Nephron (organoid): ENCODE results near the gene MCEMP1.
"Not testable (repeated sequence)": the region's sequence is repeated elsewhere in the genome, so short reads cannot be mapped to it uniquely, and the experiment has no call there.

Experiments
- H3K27ac Mint-ChIP-seq, 3 experiments: 2 replicates each; pipeline ENCODE4 v1.8.0; 2020; ENCODE audit warnings: mixed read lengths in 3 of 3, mild to moderate bottlenecking in 2 of 3, moderate library complexity in 1 of 3
- H3K27me3 Mint-ChIP-seq: 2 replicates; pipeline ENCODE4 v1.8.0; 2021; ENCODE audit warnings: low read depth, mild to moderate bottlenecking, moderate library complexity, mixed read lengths
- H3K36me3 Mint-ChIP-seq: 2 replicates; pipeline ENCODE4 v1.8.0; 2020; ENCODE audit warnings: low read depth, mixed read lengths
- H3K4me1 Mint-ChIP-seq: 2 replicates; pipeline ENCODE4 v1.8.0; 2020; ENCODE audit warnings: mixed read lengths
- H3K4me3 Mint-ChIP-seq, 3 experiments: 2 replicates each; pipeline ENCODE4 v1.8.0; 2020; ENCODE audit warnings: mild to moderate bottlenecking in 3 of 3, mixed read lengths in 3 of 3, moderate library complexity in 2 of 3
- H3K9me3 Mint-ChIP-seq: 2 replicates; pipeline ENCODE4 v1.8.0; 2020; ENCODE audit warnings: mixed read lengths
- TF ChIP-seq, protein P1 (sequence below), 3 experiments: fragments of 200-600 bp; sonication (generic); IDR thresholded peaks; one replicate each; pipeline ENCODE4 v1.5.0; 2021; ENCODE audit warnings: antibody characterized with exemption in 3 of 3; ENCODE audit not compliant: unreplicated experiment in 3 of 3

MCEMP1 gene

DNA sequence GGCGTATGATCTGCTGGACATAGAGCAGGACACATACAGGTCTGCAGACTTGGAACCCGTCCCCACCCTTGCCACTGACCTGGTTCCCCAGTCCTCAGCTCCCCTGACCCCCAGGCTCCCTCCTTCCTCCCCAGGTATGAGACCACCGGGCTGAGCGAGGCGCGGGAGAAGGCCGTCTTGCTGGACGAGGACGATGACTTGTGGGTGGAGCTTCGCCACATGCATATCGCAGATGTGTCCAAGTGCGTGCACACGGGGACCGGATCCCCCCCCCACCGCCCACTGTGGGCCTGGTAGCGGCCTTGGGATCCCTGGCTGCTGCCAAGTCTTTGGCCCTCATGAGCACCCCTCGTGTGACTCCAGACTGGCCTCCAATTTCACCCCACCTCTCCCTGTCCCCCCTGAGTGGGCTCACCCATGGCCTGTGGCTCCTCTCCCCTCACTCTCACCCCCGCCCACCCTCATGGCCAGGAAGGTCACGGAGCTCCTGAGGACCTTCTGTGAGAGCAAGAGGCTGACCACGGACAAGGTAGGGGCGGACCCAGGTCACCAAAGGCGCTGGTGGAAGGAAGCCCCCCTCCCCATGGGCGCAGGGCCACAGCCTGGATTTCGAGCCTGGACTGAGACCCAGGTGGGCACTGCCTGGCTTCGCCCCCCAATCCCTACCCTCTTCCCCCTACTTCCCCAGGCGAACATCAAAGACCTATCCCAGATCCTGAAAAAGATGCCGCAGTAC is 34.4 kb upstream of the MCEMP1 start:
- H3K27ac Mint-ChIP-seq = no peak overlapping the region
- TF ChIP-seq, protein P1, sequence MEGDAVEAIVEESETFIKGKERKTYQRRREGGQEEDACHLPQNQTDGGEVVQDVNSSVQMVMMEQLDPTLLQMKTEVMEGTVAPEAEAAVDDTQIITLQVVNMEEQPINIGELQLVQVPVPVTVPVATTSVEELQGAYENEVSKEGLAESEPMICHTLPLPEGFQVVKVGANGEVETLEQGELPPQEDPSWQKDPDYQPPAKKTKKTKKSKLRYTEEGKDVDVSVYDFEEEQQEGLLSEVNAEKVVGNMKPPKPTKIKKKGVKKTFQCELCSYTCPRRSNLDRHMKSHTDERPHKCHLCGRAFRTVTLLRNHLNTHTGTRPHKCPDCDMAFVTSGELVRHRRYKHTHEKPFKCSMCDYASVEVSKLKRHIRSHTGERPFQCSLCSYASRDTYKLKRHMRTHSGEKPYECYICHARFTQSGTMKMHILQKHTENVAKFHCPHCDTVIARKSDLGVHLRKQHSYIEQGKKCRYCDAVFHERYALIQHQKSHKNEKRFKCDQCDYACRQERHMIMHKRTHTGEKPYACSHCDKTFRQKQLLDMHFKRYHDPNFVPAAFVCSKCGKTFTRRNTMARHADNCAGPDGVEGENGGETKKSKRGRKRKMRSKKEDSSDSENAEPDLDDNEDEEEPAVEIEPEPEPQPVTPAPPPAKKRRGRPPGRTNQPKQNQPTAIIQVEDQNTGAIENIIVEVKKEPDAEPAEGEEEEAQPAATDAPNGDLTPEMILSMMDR (IDR thresholded peaks at IDR 0.05; ENCODE audit: unreplicated experiment in 3 of 3) = no peak
- peaks cover 12% of the 10 kb centered on the region for H3K27me3 Mint-ChIP-seq
- no peak overlapping the region for H3K4me3 Mint-ChIP-seq
- H3K4me1 Mint-ChIP-seq = no peaks in the 10 kb centered on the region
- H3K9me3 Mint-ChIP-seq = no peaks in the 10 kb centered on the region
- no peaks in the 10 kb centered on the region for H3K36me3 Mint-ChIP-seq

GRCh38 chr19:7643031-7643415 is 33.9 kb upstream of the MCEMP1 start:
- H3K36me3 Mint-ChIP-seq = no peaks in the 10 kb centered on the region
- TF ChIP-seq, protein P1 (IDR thresholded peaks at IDR 0.05; ENCODE audit: unreplicated experiment in 3 of 3) = no peak
- H3K27ac Mint-ChIP-seq = no peak overlapping the region
- H3K4me3 Mint-ChIP-seq = no peak overlapping the region
- H3K27me3 Mint-ChIP-seq = peaks cover 6% of the 10 kb centered on the region
- no peaks in the 10 kb centered on the region for H3K4me1 Mint-ChIP-seq
- H3K9me3 Mint-ChIP-seq = no peaks in the 10 kb centered on the region

GRCh38 chr19:7643629-7644549 is 33.0 kb upstream of the MCEMP1 start:
- not testable (repeated sequence) for H3K4me1 Mint-ChIP-seq, H3K27ac Mint-ChIP-seq, H3K27me3 Mint-ChIP-seq, H3K36me3 Mint-ChIP-seq, H3K9me3 Mint-ChIP-seq, H3K4me3 Mint-ChIP-seq

GRCh38 chr19:7644550-7644877 is 32.4 kb upstream of the MCEMP1 start:
- Mint-ChIP-seq H3K9me3 (no peaks in the 10 kb centered on the region), H3K4me1 (no peaks in the 10 kb centered on the region), H3K36me3 (no peaks in the 10 kb centered on the region), H3K27ac (no peak overlapping the region), H3K27me3 (no peaks in the 10 kb centered on the region), H3K4me3 (no peak overlapping the region)
- TF ChIP-seq, protein P1 (IDR thresholded peaks at IDR 0.05; ENCODE audit: unreplicated experiment in 3 of 3) = no peak

DNA sequence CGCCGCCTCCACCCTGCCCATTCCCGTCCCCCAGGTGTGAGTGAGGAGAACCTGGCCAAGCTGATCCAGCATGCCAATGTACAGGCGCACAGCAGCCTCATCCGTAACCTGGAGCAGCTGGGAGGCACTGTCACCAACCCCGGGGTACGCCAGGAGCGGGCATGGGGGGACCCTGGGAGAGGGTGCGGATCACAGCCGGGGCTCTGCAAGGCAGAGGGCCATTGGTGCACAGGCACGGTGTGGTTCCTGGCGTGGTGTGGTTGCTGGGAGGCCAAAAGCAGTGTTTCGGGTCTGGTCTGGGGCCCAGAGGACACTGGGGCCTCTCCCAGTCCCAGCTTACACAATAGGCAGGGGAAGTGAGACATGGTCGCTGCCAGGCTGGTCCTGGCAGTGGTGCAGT is 31.7 kb upstream of the MCEMP1 start:
- Mint-ChIP-seq H3K4me1 (no peaks in the 10 kb centered on the region), H3K4me3 (no peak overlapping the region), H3K27me3 (peaks cover 4% of the 10 kb centered on the region), H3K36me3 (no peaks in the 10 kb centered on the region), H3K27ac (no peak overlapping the region), H3K9me3 (no peaks in the 10 kb centered on the region)
- TF ChIP-seq, protein P1 (IDR thresholded peaks at IDR 0.05; ENCODE audit: unreplicated experiment in 3 of 3) = no peak

- Mint-ChIP-seq H3K9me3 (no peaks in the 10 kb centered on the region), H3K36me3 (no peaks in the 10 kb centered on the region), H3K4me3 (no peak overlapping the region), H3K4me1 (no peaks in the 10 kb centered on the region), H3K27me3 (peaks cover 4% of the 10 kb centered on the region), H3K27ac (no peak overlapping the region)
- TF ChIP-seq, protein P1 (IDR thresholded peaks at IDR 0.05; ENCODE audit: unreplicated experiment in 3 of 3) = no peak
Observed at GRCh38 chr19:7645656-7646425, 31.0 kb upstream of the MCEMP1 start.
